A549 (cell line): Measurements from ENCODE around the gene RABL6. TPM values are rescaled to one million over a fixed set of nuclear protein-coding genes. Genes with fewer than 3 reads are reported as not detected.

Source experiments
- ATAC-seq, 2 experiments: fragments of 200-7000 bp in 1 of 2; fragments of >200 bp in 1 of 2; cut with Nextera tagmentation in 1 of 2; cut with Tn5 transposase in 1 of 2; 3 replicates each; pipeline versions ENCODE4 v1.8.0 to v1.9.1; 2018 to 2020; ENCODE audit warnings: mild to moderate bottlenecking in 1 of 2, moderate library complexity in 1 of 2
- CTCF ChIA-PET: fragments of 300-600 bp; sonication (Branson Sonifier 250); formaldehyde crosslinking; extraction: SDS; loops from one replicate; lab custom pipeline; 2021; ENCODE audit warnings: antibody characterized with exemption, inconsistent platforms; lab: Yijun Ruan, JAX
- POLR2A ChIA-PET: fragments of 350-600 bp; formaldehyde crosslinking; extraction: SDS; loops from one replicate; lab custom pipeline; 2021; ENCODE audit warnings: antibody characterized with exemption, inconsistent platforms; lab: Yijun Ruan, JAX
- DNase-seq, 2 experiments: peaks; one replicate each; pipeline versions ENCODE4 v3.0.0 to v3.0.0-alpha.2; 2011 to 2016; ENCODE audit warnings: low read depth in 1 of 2, low spot score in 1 of 2
- FAIRE-seq: peaks from 2 replicates; lab custom pipeline; 2011; peaks lifted over from hg19 to GRCh38; lab: Jason Lieb, UNC
- H3K27ac ChIP-seq, 2 experiments: fragments of >200 bp; sonication (Bioruptor Twin); formaldehyde crosslinking; 3 replicates each; pipeline ENCODE4 v1.5.1; 2016 to 2017
- H3K4me1 ChIP-seq: fragments of >200 bp; sonication (Bioruptor Twin); formaldehyde crosslinking; 3 replicates; pipeline ENCODE4 v1.6.1; 2016
- H3K4me2 ChIP-seq: fragments of >200 bp; sonication (Bioruptor Twin); formaldehyde crosslinking; 3 replicates; pipeline ENCODE4 v1.6.1; 2016
- H3K4me3 ChIP-seq: fragments of >200 bp; sonication (Bioruptor Twin); formaldehyde crosslinking; 3 replicates; pipeline ENCODE4 v1.5.1; 2016
- H3K9me3 ChIP-seq: fragments of >200 bp; sonication (Bioruptor Twin); formaldehyde crosslinking; 3 replicates; pipeline ENCODE4 v1.6.1; 2016
- CBX8 ChIP-seq: fragments of 200-600 bp; sonication (generic); IDR thresholded peaks from 2 replicates; pipeline ENCODE4 v1.6.1; 2016
- HDAC2 ChIP-seq: fragments of 200-600 bp; sonication (generic); IDR thresholded peaks from 2 replicates; pipeline ENCODE4 v1.6.1; 2016
- HOXB5 ChIP-seq: fragments of 250-450 bp; sonication (Bioruptor Pico); IDR thresholded peaks from 2 replicates; pipeline ENCODE4 v1.5.0; 2020; ENCODE audit warnings: mild to moderate bottlenecking, moderate library complexity
- KDM1A ChIP-seq: fragments of 200-600 bp; sonication (generic); IDR thresholded peaks from 2 replicates; pipeline ENCODE4 v1.6.1; 2016; ENCODE audit warnings: low read depth, mild to moderate bottlenecking
- PHF8 ChIP-seq: fragments of 200-600 bp; sonication (generic); IDR thresholded peaks from 2 replicates; pipeline ENCODE4 v1.6.1; 2016; ENCODE audit warnings: low read depth, mild to moderate bottlenecking, antibody characterized with exemption, moderate library complexity, borderline replicate concordance
- POLR2A ChIP-seq: IDR thresholded peaks from 2 replicates; pipeline ENCODE4 v1.6.1; 2012; ENCODE audit warnings: mild to moderate bottlenecking, low read length
- ZNF302 ChIP-seq: fragments of 250-450 bp; sonication (Bioruptor Pico); IDR thresholded peaks from 2 replicates; pipeline ENCODE4 v1.9.0; 2021; ENCODE audit warnings: inconsistent platforms, mild to moderate bottlenecking, moderate library complexity
- WGBS: methylation state at CpG from one replicate; pipeline ENCODE4 v1.1.6; 2017; ENCODE audit errors: missing lambda C conversion rate; 5-methylcytosine and 5-hydroxymethylcytosine counted together
- polyA plus RNA-seq, 4 experiments: library from polyadenylated mRNA; depleted of rRNA in 3 of 4; stranded (reverse); fragments of >200 nt; fragmentation: RNase III in 1 of 4; extraction: RNeasy Plus Mini Kit Qiagen cat#74134 plus additional on column Dnase treatment in 1 of 4; gene quantifications; 2 replicates in 3 of 4; 3 replicates in 1 of 4; pipeline ENCODE4 v1.2.3, GENCODE V29; 2011 to 2017
- TF ChIP-seq, protein P1 (sequence below): fragments of 250-450 bp; sonication (Bioruptor Pico); IDR thresholded peaks from 2 replicates; pipeline ENCODE4 v1.5.0; 2021; ENCODE audit warnings: mild to moderate bottlenecking, moderate library complexity, borderline replicate concordance
- TF ChIP-seq, protein P2 (sequence below): fragments of 200-600 bp; sonication (generic); IDR thresholded peaks from 2 replicates; pipeline ENCODE4 v1.6.1; 2016; ENCODE audit warnings: antibody characterized with exemption, mild to moderate bottlenecking, moderate library complexity
- TF ChIP-seq, protein P3 (sequence below): IDR thresholded peaks from 2 replicates; pipeline ENCODE4 v1.6.1; 2012

RABL6 gene
- polyA plus RNA-seq, 2 of the 4 experiments (the other 2 are of a cell fraction), result 46.8 to 71.4 TPM

DNA sequence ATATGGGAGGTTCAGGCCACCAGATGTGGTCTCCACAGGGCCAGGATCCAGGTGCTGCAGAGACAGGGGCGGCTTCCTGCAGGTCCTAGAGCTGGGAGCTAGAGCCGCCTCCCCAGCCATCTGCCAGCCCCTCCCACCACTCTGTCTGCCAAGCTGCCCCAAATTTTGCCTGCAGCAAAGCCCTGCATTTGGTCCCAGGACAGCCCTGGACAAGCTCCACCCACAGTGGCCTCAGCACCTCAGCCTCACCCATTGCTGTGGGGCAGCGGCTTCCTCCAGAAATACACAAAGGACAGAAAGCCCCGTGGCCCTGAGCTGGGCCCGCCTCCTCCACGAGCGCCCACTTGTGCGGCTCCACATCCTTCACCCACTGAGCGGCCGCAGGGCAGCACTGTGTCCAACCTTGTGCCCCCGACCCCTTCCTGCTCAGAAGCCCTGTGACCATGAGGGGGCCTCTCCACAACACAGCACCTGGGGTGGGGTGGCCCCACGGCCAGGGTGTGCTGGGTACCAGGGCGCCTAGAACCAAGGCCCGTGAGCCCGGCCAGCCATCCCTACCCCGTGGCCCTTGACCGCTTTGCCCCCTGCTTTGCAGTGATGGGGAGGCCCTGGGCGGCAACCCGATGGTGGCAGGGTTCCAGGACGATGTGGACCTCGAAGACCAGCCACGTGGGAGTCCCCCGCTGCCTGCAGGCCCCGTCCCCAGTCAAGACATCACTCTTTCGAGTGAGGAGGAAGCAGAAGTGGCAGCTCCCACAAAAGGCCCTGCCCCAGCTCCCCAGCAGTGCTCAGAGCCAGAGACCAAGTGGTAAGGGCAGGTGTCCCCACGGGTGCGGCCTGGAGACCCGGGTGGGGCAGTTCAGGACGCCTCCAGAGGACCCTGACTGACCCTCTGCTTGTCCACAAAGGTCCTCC is 30.8 kb downstream of the RABL6 start (continued):
- TF ChIP-seq, protein P1, sequence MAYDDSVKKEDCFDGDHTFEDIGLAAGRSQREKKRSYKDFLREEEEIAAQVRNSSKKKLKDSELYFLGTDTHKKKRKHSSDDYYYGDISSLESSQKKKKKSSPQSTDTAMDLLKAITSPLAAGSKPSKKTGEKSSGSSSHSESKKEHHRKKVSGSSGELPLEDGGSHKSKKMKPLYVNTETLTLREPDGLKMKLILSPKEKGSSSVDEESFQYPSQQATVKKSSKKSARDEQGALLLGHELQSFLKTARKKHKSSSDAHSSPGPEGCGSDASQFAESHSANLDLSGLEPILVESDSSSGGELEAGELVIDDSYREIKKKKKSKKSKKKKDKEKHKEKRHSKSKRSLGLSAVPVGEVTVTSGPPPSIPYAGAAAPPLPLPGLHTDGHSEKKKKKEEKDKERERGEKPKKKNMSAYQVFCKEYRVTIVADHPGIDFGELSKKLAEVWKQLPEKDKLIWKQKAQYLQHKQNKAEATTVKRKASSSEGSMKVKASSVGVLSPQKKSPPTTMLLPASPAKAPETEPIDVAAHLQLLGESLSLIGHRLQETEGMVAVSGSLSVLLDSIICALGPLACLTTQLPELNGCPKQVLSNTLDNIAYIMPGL (CRISPR knock-in tag), result no peak
- TF ChIP-seq, protein P2, sequence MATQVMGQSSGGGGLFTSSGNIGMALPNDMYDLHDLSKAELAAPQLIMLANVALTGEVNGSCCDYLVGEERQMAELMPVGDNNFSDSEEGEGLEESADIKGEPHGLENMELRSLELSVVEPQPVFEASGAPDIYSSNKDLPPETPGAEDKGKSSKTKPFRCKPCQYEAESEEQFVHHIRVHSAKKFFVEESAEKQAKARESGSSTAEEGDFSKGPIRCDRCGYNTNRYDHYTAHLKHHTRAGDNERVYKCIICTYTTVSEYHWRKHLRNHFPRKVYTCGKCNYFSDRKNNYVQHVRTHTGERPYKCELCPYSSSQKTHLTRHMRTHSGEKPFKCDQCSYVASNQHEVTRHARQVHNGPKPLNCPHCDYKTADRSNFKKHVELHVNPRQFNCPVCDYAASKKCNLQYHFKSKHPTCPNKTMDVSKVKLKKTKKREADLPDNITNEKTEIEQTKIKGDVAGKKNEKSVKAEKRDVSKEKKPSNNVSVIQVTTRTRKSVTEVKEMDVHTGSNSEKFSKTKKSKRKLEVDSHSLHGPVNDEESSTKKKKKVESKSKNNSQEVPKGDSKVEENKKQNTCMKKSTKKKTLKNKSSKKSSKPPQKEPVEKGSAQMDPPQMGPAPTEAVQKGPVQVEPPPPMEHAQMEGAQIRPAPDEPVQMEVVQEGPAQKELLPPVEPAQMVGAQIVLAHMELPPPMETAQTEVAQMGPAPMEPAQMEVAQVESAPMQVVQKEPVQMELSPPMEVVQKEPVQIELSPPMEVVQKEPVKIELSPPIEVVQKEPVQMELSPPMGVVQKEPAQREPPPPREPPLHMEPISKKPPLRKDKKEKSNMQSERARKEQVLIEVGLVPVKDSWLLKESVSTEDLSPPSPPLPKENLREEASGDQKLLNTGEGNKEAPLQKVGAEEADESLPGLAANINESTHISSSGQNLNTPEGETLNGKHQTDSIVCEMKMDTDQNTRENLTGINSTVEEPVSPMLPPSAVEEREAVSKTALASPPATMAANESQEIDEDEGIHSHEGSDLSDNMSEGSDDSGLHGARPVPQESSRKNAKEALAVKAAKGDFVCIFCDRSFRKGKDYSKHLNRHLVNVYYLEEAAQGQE, result no peak

DNA sequence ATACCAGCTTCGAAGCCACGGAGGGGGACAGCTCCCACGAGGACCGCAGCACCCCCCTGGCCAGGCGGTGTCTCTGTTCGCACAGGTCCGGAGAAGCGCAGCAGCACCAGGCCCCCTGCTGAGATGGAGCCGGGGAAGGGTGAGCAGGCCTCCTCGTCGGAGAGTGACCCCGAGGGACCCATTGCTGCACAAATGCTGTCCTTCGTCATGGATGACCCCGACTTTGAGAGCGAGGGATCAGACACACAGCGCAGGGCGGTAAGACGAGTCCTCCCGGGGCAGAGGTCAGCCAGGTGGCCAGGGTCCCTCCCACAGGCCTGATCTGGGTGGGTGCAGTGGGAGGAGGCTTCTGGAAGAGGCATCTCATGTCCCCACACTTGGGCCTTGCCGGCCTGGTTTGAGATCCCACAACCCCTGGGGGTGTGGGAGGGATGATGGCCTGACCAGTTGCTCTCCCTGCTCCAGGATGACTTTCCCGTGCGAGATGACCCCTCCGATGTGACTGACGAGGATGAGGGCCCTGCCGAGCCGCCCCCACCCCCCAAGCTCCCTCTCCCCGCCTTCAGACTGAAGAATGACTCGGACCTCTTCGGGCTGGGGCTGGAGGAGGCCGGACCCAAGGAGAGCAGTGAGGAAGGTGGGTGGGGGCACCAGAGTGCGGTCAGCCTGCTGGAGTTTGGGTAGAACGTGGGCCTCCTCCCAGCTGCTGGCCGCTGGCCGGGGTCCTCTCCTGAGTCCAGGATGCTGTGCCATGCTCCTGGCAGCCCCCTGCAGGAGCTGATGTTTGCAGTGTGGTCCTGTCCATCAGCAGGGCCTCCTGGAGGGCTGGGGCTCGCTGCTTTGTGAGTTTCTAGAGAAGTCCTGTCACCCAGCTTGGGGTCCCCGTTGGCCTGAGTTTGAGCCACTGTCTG is 31.7 kb downstream of the RABL6 start:
- POLR2A ChIA-PET, result interaction anchor here (1.0 kb wide), 1 partner anchor 32 kb away, joined by 3 read pairs; no protein-coding TSS in a partner anchor

DNA sequence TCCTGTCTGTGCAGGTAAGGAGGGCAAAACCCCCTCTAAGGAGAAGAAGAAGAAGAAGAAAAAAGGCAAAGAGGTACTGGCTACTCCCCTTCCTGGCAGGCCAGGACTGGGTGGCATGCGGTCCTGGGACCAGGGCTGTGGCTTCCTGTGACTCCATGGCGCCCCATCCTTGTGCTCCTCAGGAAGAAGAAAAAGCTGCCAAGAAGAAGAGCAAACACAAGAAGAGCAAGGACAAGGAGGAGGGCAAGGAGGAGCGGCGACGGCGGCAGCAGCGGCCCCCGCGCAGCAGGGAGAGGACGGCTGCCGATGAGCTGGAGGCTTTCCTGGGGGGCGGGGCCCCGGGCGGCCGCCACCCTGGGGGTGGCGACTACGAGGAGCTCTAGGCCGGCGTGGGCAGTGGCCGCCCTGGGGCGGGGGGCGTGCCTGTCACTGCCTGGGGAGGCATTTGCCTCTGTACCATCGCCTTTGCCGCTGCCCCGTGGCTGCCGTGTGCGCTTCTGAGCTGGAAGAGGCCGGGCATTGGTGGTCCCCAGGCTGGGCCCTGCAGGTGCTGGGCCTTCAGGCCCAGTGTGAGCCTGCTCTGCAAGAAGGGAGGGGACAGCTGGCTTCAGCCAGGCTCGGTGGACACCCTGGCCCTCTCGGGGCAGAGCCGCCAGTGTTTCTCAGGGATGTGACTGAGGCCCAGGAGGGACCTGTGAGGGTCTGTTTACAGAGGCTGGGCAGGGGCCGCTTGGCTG is 32.6 kb downstream of the RABL6 start:
- TF ChIP-seq, protein P3, sequence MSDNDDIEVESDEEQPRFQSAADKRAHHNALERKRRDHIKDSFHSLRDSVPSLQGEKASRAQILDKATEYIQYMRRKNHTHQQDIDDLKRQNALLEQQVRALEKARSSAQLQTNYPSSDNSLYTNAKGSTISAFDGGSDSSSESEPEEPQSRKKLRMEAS, result 0 out of 2 replicates have a peak, but pooled peaks have one; percentile 14
- TF ChIP-seq POLR2A, result no peak
- TF ChIP-seq, all 56 proteins: peak for 1
- no peak; a peak in 1 of 6 replicates for ATAC-seq
- ChIA-PET CTCF (interaction anchor here (1.0 to 4.7 kb wide), 10 partner anchors 8 to 195 kb away, joined by 3 to 30 read pairs (median 4); no protein-coding TSS in a partner anchor), POLR2A (interaction anchor here (0.6 to 1.0 kb wide), 2 partner anchors 20 to 33 kb away, joined by 3 read pairs; no protein-coding TSS in a partner anchor)
- Histone ChIP-seq H3K4me2 (peak overlapping the region; percentile 77), H3K4me1 (peaks cover 56% of the 10 kb centered on the region), H3K4me3 (no peak overlapping the region), H3K27ac (peak overlapping the region in 1 of 2 experiments; percentile 90; a peak in 3 of 6 replicates), H3K9me3 (no peaks in the 10 kb centered on the region)
- WGBS, result 59% methylated on average over 23 of the region's 32 CpGs
- no peak for FAIRE-seq
- DNase-seq, result no peak

More for the DNA sequence above, 31.7 kb downstream of the RABL6 start:
- Histone ChIP-seq H3K9me3 (no peaks in the 10 kb centered on the region), H3K4me1 (peaks cover 56% of the 10 kb centered on the region), H3K4me2 (peak overlapping the region; percentile 10; the same call in 2 of the 3 replicates), H3K4me3 (no peak overlapping the region), H3K27ac (peak overlapping the region in 1 of 2 experiments; percentile 90; a peak in 2 of 6 replicates)
- ATAC-seq (no peak), FAIRE-seq (no peak), DNase-seq (no peak)
- TF ChIP-seq CBX8, result no peak
- no peak for TF ChIP-seq PHF8
- TF ChIP-seq KDM1A, result no peak
- no peak for TF ChIP-seq HDAC2
- TF ChIP-seq ZNF302 (CRISPR knock-in tag), result no peak
- TF ChIP-seq HOXB5 (CRISPR knock-in tag), result no peak
- WGBS, result 74% methylated on average over 26 of the region's 36 CpGs
- CTCF ChIA-PET, result interaction anchor here (1.0 to 3.2 kb wide), 10 partner anchors 8 to 196 kb away, joined by 3 to 13 read pairs (median 4); no protein-coding TSS in a partner anchor
